Measurements from ENCODE around the gene PAM. TPM values are rescaled to one million over a fixed set of nuclear protein-coding genes. Genes with fewer than 3 reads are reported as not detected.

PAM gene
- total RNA-seq, 4 donors from 2014 or later: 37.8 to 144 (median 92.7) TPM

DNA sequence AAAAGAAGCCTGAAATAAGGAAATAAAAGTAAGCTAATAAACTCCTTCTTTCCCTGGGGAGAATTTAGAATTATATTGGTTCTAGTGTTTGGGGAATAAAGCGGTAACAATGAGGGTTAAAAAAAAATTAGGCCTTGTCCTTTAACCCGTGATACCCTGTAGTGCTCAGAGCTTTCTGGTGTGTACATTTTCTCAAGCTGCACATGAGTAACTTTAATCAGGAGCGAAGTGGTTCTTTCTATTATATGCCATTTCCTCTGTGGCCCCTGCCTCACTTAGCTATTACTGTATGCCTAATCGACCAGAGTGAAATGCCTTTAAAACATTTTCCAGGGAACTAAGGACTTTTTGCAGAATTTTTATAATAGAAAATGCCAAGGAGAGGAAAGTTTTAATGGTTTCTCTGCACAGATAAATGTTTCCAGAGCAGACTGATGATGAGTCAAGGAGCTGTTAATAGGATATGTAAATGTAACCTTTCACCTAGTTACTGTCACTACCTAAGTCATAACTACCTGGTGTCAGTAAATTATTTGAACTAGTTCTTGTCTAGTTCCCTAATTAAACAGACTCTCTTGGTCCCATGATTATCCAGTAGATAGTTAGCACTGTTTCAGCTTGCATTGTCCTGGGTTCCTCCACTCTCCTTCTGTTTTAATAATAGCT is 7.6 kb downstream of the PAM start:
- WGBS, 2 donors: 54 to 60% methylated on average over 4 of the region's 4 CpGs
- no peak for DNase-seq (ENCODE audit: low spot score in 2 of 2)
- intact Hi-C loops (cut with DNase I; ENCODE audit: low total_unique reads): no loop called here
- H3K4me3 ChIP-seq (ENCODE audit: low read depth, poor library complexity, severe bottlenecking): no peak overlapping the region
- TF ChIP-seq POLR2A (IDR thresholded peaks at IDR 0.05) (no peak), CTCF (IDR thresholded peaks at IDR 0.05) (no peak)

DNA sequence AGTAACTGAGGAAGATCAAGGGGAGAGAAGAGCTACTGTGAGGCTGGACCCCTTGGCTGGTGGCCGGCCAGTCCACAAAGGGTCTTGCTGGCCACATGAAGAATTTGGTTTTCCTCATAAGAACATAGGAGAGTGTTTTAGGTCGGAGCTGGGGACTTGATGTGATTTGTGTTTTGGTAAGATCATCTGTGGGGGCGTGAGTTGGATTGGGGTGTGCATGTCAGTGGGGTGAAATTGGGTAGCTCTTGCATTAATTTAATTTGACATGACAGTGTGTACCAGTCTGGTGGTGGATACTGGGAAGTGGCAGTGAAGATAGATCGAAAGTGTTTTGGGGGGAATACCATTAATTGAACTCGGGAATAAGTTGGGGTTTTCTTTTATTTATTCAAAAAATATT is 8.6 kb downstream of the PAM start:
- no peak for TF ChIP-seq POLR2A (IDR thresholded peaks at IDR 0.05)
- TF ChIP-seq CTCF (IDR thresholded peaks at IDR 0.05): no peak
- 87 to 91% methylated on average over 5 of the region's 5 CpGs for WGBS, 2 donors
- intact Hi-C loops (cut with DNase I; ENCODE audit: low total_unique reads): no loop called here
- DNase-seq (ENCODE audit: low spot score in 2 of 2): no peak
- H3K4me3 ChIP-seq (ENCODE audit: low read depth, poor library complexity, severe bottlenecking): no peak overlapping the region

GRCh38 chr5:102764381-102765004 is 9.4 kb downstream of the PAM start:
- 92 to 94% methylated on average over 7 of the region's 7 CpGs for WGBS, 2 donors
- no peak for TF ChIP-seq CTCF (IDR thresholded peaks at IDR 0.05)
- TF ChIP-seq POLR2A (IDR thresholded peaks at IDR 0.05): no peak
- no peak for DNase-seq (ENCODE audit: low spot score in 2 of 2)
- no peak overlapping the region for H3K4me3 ChIP-seq (ENCODE audit: low read depth, poor library complexity, severe bottlenecking)
- intact Hi-C loops (cut with DNase I; ENCODE audit: low total_unique reads): no loop called here

GRCh38 chr5:102765350-102765749 is 10.2 kb downstream of the PAM start:
- no peak for TF ChIP-seq POLR2A (IDR thresholded peaks at IDR 0.05)
- TF ChIP-seq CTCF (IDR thresholded peaks at IDR 0.05): no peak
- intact Hi-C loops (cut with DNase I; ENCODE audit: low total_unique reads): no loop called here
- WGBS, 2 donors: 88 to 97% methylated on average over 3 of the region's 3 CpGs
- H3K4me3 ChIP-seq (ENCODE audit: low read depth, poor library complexity, severe bottlenecking): no peak overlapping the region
- no peak for DNase-seq (ENCODE audit: low spot score in 2 of 2)

DNA sequence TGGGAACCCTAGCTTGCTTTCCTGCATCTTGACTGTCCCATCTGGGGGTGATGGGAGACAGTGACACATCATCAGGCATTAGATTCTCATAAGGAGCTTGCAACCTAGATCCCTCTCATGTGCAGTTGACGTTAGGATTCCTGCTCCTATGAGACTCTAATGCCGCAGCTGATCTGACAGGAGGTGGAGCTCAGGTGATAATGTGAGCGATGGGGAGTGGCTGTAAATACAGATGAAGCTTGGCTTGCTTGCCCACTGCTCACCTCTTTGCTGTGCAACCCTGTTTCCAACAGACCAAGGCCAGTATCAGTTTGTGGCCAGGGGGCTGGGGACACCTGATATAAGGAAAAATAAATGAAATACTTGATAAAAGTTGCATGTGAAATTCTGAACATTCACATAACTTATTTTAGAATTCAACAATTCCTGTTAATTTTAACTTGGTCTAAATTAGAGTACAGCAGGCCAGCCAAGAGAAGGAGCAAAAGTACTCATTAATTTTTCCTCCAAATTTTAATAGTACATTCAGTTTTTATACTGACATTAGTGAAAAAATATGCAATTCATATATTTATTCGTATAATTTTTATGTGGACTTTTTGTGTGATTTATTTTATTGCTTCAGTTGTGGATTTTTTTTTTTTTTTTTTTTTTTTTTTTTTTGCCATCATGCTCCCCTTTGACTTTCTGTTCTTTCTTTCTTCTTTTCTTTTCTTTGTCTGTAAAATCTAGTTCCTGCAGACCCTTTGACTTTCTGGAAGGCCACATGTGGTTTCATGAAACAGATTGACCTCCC is 11.4 kb downstream of the PAM start:
- DNase-seq (ENCODE audit: low spot score in 2 of 2): no peak
- intact Hi-C loops (cut with DNase I; ENCODE audit: low total_unique reads): no loop called here
- H3K4me3 ChIP-seq (ENCODE audit: low read depth, poor library complexity, severe bottlenecking): no peak overlapping the region
- TF ChIP-seq POLR2A (IDR thresholded peaks at IDR 0.05): no peak
- TF ChIP-seq CTCF (IDR thresholded peaks at IDR 0.05): no peak
- WGBS, 2 donors: 85% methylated on average over 4 of the region's 4 CpGs
